A673 (cell line): ENCODE data around the gene CMYA5. TPM values are rescaled to one million over a fixed set of nuclear protein-coding genes. Genes with fewer than 3 reads are reported as not detected.

Experiments used
- BruUV-seq: library from RNA; stranded (reverse); fragments of 400-500 nt; replicated peaks from 2 replicates; lab custom pipeline; 2021; lab: Mats Ljungman, UMichigan
- CTCF ChIA-PET: fragments of 300-600 bp; sonication (Branson Sonifier 250); formaldehyde crosslinking; loops from one replicate; lab custom pipeline; 2022; ENCODE audit warnings: antibody characterized with exemption; lab: Charles Lee
- POLR2A ChIA-PET: fragments of 300-600 bp; sonication (Branson Sonifier 250); formaldehyde crosslinking; loops from one replicate; lab custom pipeline; 2022; ENCODE audit warnings: antibody characterized with exemption; ENCODE audit not compliant: low non-redundant PET; lab: Charles Lee
- DNase-seq: peaks from one replicate; pipeline ENCODE4 v3.0.0-alpha.2; 2015; ENCODE audit warnings: low spot score
- H3K27ac ChIP-seq: fragments of 200-600 bp; sonication (generic); 2 replicates; pipeline ENCODE4 v1.5.1; 2016; ENCODE audit warnings: mixed run types, low read depth, mild to moderate bottlenecking, mixed read lengths, antibody characterized with exemption, low read length; ENCODE audit not compliant: poor library complexity, severe bottlenecking
- H3K27me3 ChIP-seq: fragments of 200-600 bp; sonication (generic); replicated peaks from 2 replicates; pipeline ENCODE4 v1.6.1; 2017; ENCODE audit warnings: mixed run types, low read depth, mild to moderate bottlenecking, mixed read lengths, antibody characterized with exemption, low read length; ENCODE audit not compliant: insufficient read depth, poor library complexity
- H3K36me3 ChIP-seq: fragments of 200-600 bp; sonication (generic); 2 replicates; pipeline ENCODE4 v1.6.1; 2016; ENCODE audit warnings: mixed run types, mild to moderate bottlenecking, mixed read lengths, antibody characterized with exemption, low read length; ENCODE audit not compliant: insufficient read depth, poor library complexity, severe bottlenecking
- H3K4me1 ChIP-seq: fragments of 200-600 bp; sonication (generic); 2 replicates; pipeline ENCODE4 v1.6.1; 2017; ENCODE audit warnings: mixed run types, mild to moderate bottlenecking, mixed read lengths, antibody characterized with exemption, low read length; ENCODE audit not compliant: insufficient read depth, poor library complexity, severe bottlenecking
- H3K4me3 ChIP-seq: fragments of 200-600 bp; sonication (generic); 2 replicates; pipeline ENCODE4 v1.5.1; 2016; ENCODE audit warnings: low read depth, mixed run types, mild to moderate bottlenecking, mixed read lengths, low read length; ENCODE audit not compliant: poor library complexity, severe bottlenecking
- H3K9me3 ChIP-seq: fragments of 200-600 bp; sonication (generic); 2 replicates; pipeline ENCODE4 v1.6.1; 2016; ENCODE audit warnings: mixed run types, low read depth, mild to moderate bottlenecking, mixed read lengths, antibody characterized with exemption, low read length; ENCODE audit not compliant: poor library complexity, severe bottlenecking
- CTCF ChIP-seq: fragments of 300-800, 200-600 bp; sonication (generic); conservative IDR thresholded peaks from 2 replicates; pipeline ENCODE4 v1.5.1; 2017; ENCODE audit warnings: low read depth, mild to moderate bottlenecking, antibody characterized with exemption, low read length, moderate library complexity, mixed read lengths
- EZH2 ChIP-seq: fragments of 200-600 bp; sonication (generic); IDR thresholded peaks from 2 replicates; pipeline ENCODE4 v1.6.1; 2017; ENCODE audit warnings: borderline replicate concordance, low read depth, mild to moderate bottlenecking, mixed read lengths, antibody characterized with exemption, low read length; ENCODE audit not compliant: poor library complexity, severe bottlenecking
- intact Hi-C: fragments of 100-400 bp; cut with micrococcal nuclease; formaldehyde crosslinking; loops from one replicate; pipeline ENCODE4 v1.10.0; 2022; ENCODE audit not compliant: unreplicated experiment
- total RNA-seq: library from RNA; stranded (reverse); gene quantifications from 2 replicates; pipeline ENCODE4 v1.2.3, GENCODE V29; 2021

Gene CMYA5
- total RNA-seq, 1 experiment from 2014 or later: 0.41 TPM

DNA sequence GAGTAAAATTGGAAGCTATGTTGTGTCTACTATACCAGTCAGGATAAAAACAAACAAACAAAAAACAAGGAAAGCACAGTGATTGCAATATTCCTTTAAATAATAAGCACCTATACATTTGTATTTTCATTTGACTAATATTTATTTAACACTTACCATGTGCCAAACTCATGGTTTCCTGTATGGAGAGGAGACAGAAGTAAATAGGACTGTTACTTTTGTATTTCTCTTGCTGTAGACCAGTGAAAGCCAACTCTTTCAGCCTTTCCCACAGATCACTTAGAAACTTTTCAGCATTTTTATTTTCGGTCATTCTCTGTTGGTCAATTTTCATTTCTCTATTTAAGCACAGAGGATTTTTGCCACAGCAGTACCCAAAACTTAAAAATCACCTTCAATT is 4.5 kb downstream of the CMYA5 start:
- H3K27ac ChIP-seq: no peak overlapping the region
- no TSS peak for BruUV-seq
- DNase-seq: no peak
- no peaks in the 10 kb centered on the region for H3K27me3 ChIP-seq
- H3K36me3 ChIP-seq: no peaks in the 10 kb centered on the region
- CTCF ChIA-PET: no interaction called here
- TF ChIP-seq CTCF (no peak), EZH2 (no peak)
- intact Hi-C loops: no loop called here
- H3K4me3 ChIP-seq: no peak overlapping the region
- POLR2A ChIA-PET: interaction anchor here (0.6 kb wide), 1 partner anchor 53 kb away, joined by 4 read pairs; no protein-coding TSS in a partner anchor
- H3K9me3 ChIP-seq: no peaks in the 10 kb centered on the region
- H3K4me1 ChIP-seq: no peaks in the 10 kb centered on the region

DNA sequence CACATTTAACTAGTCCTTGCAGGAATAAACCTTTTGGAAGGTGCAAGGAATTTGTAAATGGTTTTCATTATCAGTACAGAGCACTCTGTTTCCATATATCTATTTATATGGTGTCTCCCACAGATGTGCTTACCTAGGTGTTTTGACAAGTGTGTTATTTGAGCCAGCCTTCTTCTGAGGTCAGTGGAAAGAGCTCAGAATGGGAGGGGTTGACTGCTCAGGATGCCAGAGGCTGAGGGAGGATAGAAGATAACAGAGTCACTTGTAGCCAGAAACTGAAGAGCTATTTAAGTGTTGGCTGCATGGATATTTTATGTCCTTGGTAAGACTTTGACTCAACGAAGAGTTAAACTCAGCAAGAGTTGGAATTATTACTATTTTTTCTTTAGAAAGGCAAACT is 5.0 kb downstream of the CMYA5 start:
- no peak for TF ChIP-seq EZH2
- TF ChIP-seq CTCF: no peak
- H3K27ac ChIP-seq: no peak overlapping the region
- H3K27me3 ChIP-seq: no peaks in the 10 kb centered on the region
- intact Hi-C loops: no loop called here
- no peak overlapping the region for H3K4me3 ChIP-seq
- H3K36me3 ChIP-seq: no peaks in the 10 kb centered on the region
- no peaks in the 10 kb centered on the region for H3K9me3 ChIP-seq
- CTCF ChIA-PET: no interaction called here
- no peak for DNase-seq
- no peaks in the 10 kb centered on the region for H3K4me1 ChIP-seq
- POLR2A ChIA-PET: interaction anchor here (0.6 kb wide), 1 partner anchor 52 kb away, joined by 4 read pairs; no protein-coding TSS in a partner anchor
- no TSS peak for BruUV-seq

- no peaks in the 10 kb centered on the region for H3K9me3 ChIP-seq
- no peaks in the 10 kb centered on the region for H3K4me1 ChIP-seq
- no peak overlapping the region for H3K4me3 ChIP-seq
- CTCF ChIA-PET: no interaction called here
- intact Hi-C loops: no loop called here
- DNase-seq: no peak
- no TSS peak for BruUV-seq
- H3K27ac ChIP-seq: no peak overlapping the region
- no peaks in the 10 kb centered on the region for H3K27me3 ChIP-seq
- POLR2A ChIA-PET: no interaction called here
- no peaks in the 10 kb centered on the region for H3K36me3 ChIP-seq
- TF ChIP-seq EZH2: no peak
- no peak for TF ChIP-seq CTCF
Observed at GRCh38 chr5:79695526-79695925, 5.9 kb downstream of the CMYA5 start.
